ENCODE results near the gene ANP32D. TPM values are rescaled to one million over a fixed set of nuclear protein-coding genes. Genes with fewer than 3 reads are reported as not detected.
"Not testable (repeated sequence)": the region's sequence is repeated elsewhere in the genome, so short reads cannot be mapped to it uniquely, and the experiment has no call there.

Gene ANP32D
- total and polyA plus RNA-seq, 9 donors, result 0.15 TPM; not detected in 8

DNA sequence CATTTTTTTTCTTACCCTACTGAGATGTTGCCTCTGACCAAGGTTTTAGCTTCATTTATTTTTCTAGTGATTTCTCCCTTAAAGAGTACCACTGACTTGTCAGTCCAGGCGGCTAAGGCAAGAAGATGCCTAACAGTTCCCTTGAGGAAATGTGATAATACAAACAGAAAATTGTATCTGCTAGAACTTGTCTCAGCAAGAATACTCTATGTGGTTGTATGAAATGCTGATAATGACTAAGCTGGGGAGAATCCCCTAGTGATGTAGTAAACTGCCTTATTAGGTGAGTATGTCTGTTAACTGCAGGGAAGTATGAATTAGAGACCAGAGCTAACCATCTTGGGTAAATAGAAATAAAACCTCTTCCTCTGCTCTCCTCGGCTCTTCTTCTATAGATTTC lies 16.7 kb downstream of the ANP32D start:
- no peak for DNase-seq
- no peaks in the 10 kb centered on the region for H3K27me3 ChIP-seq (ENCODE audit: control insufficient read depth, insufficient read depth, low read length)
- H3K36me3 ChIP-seq (ENCODE audit: control insufficient read depth, insufficient read depth, low read length), result no peaks in the 10 kb centered on the region
- no peak overlapping the region for H3K27ac ChIP-seq (ENCODE audit: low read length)
- no peaks in the 10 kb centered on the region for H3K4me1 ChIP-seq (ENCODE audit: control insufficient read depth, insufficient read depth, low read length)
- WGBS (ENCODE audit: insufficient coverage), result 80% methylated on average over 1 of the region's 2 CpGs
- H3K4me3 ChIP-seq (ENCODE audit: low read length), result no peak overlapping the region
- H3K9me3 ChIP-seq (replicated peaks; ENCODE audit: control insufficient read depth, low read depth, low read length), result no peaks in the 10 kb centered on the region

DNA sequence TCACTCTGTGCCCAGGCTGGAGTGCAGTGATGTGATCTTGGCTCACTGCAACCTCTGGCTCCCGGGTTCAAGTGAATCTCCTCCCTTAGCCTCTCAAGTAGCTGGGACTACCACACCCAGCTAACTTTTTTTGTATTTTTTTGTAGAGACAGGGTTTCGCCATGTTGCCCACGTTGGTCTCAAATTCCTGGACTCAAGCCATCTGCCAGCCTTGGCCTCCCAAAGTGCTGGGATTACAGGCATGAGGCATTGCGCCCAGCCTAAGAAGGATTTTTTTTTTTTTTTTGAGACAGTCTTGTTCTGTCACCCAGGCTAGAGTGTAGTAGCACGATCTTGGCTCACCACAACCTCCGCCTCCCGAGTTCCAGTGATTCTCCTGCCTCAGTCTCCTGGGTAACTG lies 17.1 kb downstream of the ANP32D start:
- H3K27ac ChIP-seq (ENCODE audit: low read length); H3K36me3 ChIP-seq (ENCODE audit: control insufficient read depth, insufficient read depth, low read length); DNase-seq; H3K4me1 ChIP-seq (ENCODE audit: control insufficient read depth, insufficient read depth, low read length); H3K27me3 ChIP-seq (ENCODE audit: control insufficient read depth, insufficient read depth, low read length); H3K4me3 ChIP-seq (ENCODE audit: low read length); H3K9me3 ChIP-seq (replicated peaks; ENCODE audit: control insufficient read depth, low read depth, low read length): not testable (repeated sequence)
- WGBS (ENCODE audit: insufficient coverage), result 70% methylated on average over 3 of the region's 7 CpGs

DNA sequence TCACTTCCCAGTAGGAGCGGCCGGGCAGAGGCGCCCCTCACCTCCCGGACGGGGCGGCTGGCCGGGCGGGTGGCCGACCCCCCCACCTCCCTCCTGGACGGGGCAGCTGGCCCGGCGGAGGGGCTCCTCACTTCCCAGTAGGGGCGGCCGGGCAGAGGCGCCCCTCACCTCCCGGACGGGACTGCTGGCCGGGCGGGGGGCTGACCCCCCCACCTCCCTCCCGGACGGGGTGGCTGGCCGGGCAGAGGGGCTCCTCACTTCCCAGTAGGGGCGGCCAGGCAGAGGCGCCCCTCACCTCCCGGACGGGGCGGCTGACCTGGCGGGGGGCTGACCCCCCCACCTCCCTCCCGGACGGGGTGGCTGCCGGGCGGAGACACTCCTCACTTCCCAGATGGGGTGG lies 27.9 kb downstream of the ANP32D start:
- not testable (repeated sequence) for H3K27me3 ChIP-seq (ENCODE audit: control insufficient read depth, insufficient read depth, low read length); H3K4me1 ChIP-seq (ENCODE audit: control insufficient read depth, insufficient read depth, low read length); H3K9me3 ChIP-seq (replicated peaks; ENCODE audit: control insufficient read depth, low read depth, low read length); H3K27ac ChIP-seq (ENCODE audit: low read length); H3K36me3 ChIP-seq (ENCODE audit: control insufficient read depth, insufficient read depth, low read length); H3K4me3 ChIP-seq (ENCODE audit: low read length); DNase-seq
- WGBS (ENCODE audit: insufficient coverage), result no CpG with 5 or more reads among the region's 32 CpGs

GRCh38 chr12:48506836-48507235 lies 34.5 kb downstream of the ANP32D start:
- H3K4me3 ChIP-seq (ENCODE audit: low read length); H3K36me3 ChIP-seq (ENCODE audit: control insufficient read depth, insufficient read depth, low read length); H3K9me3 ChIP-seq (replicated peaks; ENCODE audit: control insufficient read depth, low read depth, low read length); H3K27ac ChIP-seq (ENCODE audit: low read length); H3K27me3 ChIP-seq (ENCODE audit: control insufficient read depth, insufficient read depth, low read length); H3K4me1 ChIP-seq (ENCODE audit: control insufficient read depth, insufficient read depth, low read length); DNase-seq: not testable (repeated sequence)
- WGBS (ENCODE audit: insufficient coverage), result 17% methylated on average over 2 of the region's 2 CpGs

DNA sequence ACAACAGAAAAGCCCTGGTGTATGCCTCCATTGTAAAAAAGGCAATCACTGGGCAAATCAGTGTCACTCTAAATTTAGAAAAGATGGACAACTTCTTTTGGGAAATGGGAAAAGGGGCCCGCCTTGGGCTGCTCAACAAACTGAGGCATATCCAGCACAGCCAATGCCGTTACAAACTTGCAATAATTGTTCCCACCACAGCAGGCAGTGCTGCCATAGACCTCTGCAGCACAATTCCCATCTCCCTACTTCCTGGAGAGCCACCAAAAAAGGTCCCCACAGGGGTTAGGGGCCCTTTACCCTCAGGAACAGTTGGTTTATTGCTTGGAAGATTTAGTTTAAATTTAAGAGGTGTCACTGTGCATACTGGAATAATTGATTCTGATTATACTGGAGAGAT lies 36.6 kb downstream of the ANP32D start:
- WGBS (ENCODE audit: insufficient coverage), result no CpG with 5 or more reads among the region's 2 CpGs

DNA sequence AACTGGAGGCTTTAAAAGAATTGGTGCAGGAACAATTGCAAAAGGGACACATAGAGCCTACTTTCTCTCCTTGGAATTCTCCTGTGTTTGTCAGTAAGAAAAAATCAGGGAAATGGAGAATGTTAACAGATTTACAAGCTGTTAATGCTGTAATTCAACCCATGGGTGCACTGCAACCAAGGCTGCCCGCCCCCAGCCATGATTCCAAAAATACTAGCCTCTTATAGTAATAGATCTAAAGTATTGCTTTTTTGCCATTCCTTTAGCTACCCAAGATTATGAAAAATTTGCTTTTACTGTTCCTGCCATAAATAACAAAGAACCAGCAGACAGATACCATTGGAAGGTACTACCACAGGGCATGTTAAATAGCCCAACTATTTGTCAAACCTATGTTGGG lies 37.8 kb downstream of the ANP32D start:
- H3K27me3 ChIP-seq (ENCODE audit: control insufficient read depth, insufficient read depth, low read length), result no peaks in the 10 kb centered on the region
- no peak overlapping the region for H3K27ac ChIP-seq (ENCODE audit: low read length)
- no peaks in the 10 kb centered on the region for H3K9me3 ChIP-seq (replicated peaks; ENCODE audit: control insufficient read depth, low read depth, low read length)
- WGBS (ENCODE audit: insufficient coverage), result no CpG with 5 or more reads among the region's 1 CpG
- DNase-seq, result no peak
- H3K4me1 ChIP-seq (ENCODE audit: control insufficient read depth, insufficient read depth, low read length), result no peaks in the 10 kb centered on the region
- H3K4me3 ChIP-seq (ENCODE audit: low read length), result no peak overlapping the region
- H3K36me3 ChIP-seq (ENCODE audit: control insufficient read depth, insufficient read depth, low read length), result no peaks in the 10 kb centered on the region

More for the DNA sequence above, 36.6 kb downstream of the ANP32D start:
- no peak overlapping the region for H3K4me3 ChIP-seq (ENCODE audit: low read length)
- DNase-seq, result no peak
- H3K9me3 ChIP-seq (replicated peaks; ENCODE audit: control insufficient read depth, low read depth, low read length), result no peaks in the 10 kb centered on the region
- no peaks in the 10 kb centered on the region for H3K27me3 ChIP-seq (ENCODE audit: control insufficient read depth, insufficient read depth, low read length)
- no peaks in the 10 kb centered on the region for H3K4me1 ChIP-seq (ENCODE audit: control insufficient read depth, insufficient read depth, low read length)
- H3K36me3 ChIP-seq (ENCODE audit: control insufficient read depth, insufficient read depth, low read length), result no peaks in the 10 kb centered on the region
- no peak overlapping the region for H3K27ac ChIP-seq (ENCODE audit: low read length)

DNA sequence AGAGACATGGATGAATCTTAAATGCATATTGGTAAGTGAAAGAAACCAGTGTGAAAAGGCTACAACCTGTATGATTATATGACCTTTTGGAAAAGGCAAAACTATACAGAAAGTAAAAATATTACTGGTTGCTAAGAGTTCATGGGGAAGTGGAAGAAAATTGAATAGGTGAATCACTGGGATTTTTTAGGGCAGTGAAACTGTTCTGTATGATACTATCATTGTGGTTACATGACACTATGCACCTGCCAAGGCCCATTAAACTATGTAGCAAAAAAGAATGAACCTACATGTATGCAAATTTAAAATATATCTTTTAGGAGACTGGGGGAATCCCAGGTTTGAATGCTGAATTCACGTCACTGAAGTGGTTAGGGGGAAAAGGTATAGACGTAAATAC lies 40.5 kb downstream of the ANP32D start:
- no peaks in the 10 kb centered on the region for H3K27me3 ChIP-seq (ENCODE audit: control insufficient read depth, insufficient read depth, low read length)
- WGBS (ENCODE audit: insufficient coverage), result no CpG with 5 or more reads among the region's 2 CpGs
- no peaks in the 10 kb centered on the region for H3K36me3 ChIP-seq (ENCODE audit: control insufficient read depth, insufficient read depth, low read length)
- no peak overlapping the region for H3K27ac ChIP-seq (ENCODE audit: low read length)
- no peak for DNase-seq
- no peaks in the 10 kb centered on the region for H3K9me3 ChIP-seq (replicated peaks; ENCODE audit: control insufficient read depth, low read depth, low read length)
- no peak overlapping the region for H3K4me3 ChIP-seq (ENCODE audit: low read length)
- H3K4me1 ChIP-seq (ENCODE audit: control insufficient read depth, insufficient read depth, low read length), result no peaks in the 10 kb centered on the region

GRCh38 chr12:48514728-48515127 lies 42.4 kb downstream of the ANP32D start:
- DNase-seq, result no peak
- Histone ChIP-seq H3K27me3 (ENCODE audit: control insufficient read depth, insufficient read depth, low read length) (no peaks in the 10 kb centered on the region), H3K4me3 (ENCODE audit: low read length) (no peak overlapping the region), H3K36me3 (ENCODE audit: control insufficient read depth, insufficient read depth, low read length) (no peaks in the 10 kb centered on the region), H3K4me1 (ENCODE audit: control insufficient read depth, insufficient read depth, low read length) (no peaks in the 10 kb centered on the region), H3K9me3 (replicated peaks; ENCODE audit: control insufficient read depth, low read depth, low read length) (no peaks in the 10 kb centered on the region), H3K27ac (ENCODE audit: low read length) (no peak overlapping the region)
- no CpG with 5 or more reads among the region's 1 CpG for WGBS (ENCODE audit: insufficient coverage)

GRCh38 chr12:48520381-48520780 lies 48.0 kb downstream of the ANP32D start:
- WGBS (ENCODE audit: insufficient coverage), result 78% methylated on average over 9 of the region's 24 CpGs
- not testable (repeated sequence) for H3K4me1 ChIP-seq (ENCODE audit: control insufficient read depth, insufficient read depth, low read length); H3K27ac ChIP-seq (ENCODE audit: low read length); H3K9me3 ChIP-seq (replicated peaks; ENCODE audit: control insufficient read depth, low read depth, low read length); H3K4me3 ChIP-seq (ENCODE audit: low read length); DNase-seq; H3K27me3 ChIP-seq (ENCODE audit: control insufficient read depth, insufficient read depth, low read length); H3K36me3 ChIP-seq (ENCODE audit: control insufficient read depth, insufficient read depth, low read length)

Measured in muscle of leg (tissue), 11 donors.